Middle frontal gyrus (tissue), 1 donor: ENCODE measurements around the gene TPI1.

Experiments
- DNase-seq: peaks from one replicate; pipeline ENCODE4 v3.0.0-alpha.2; 2015; ENCODE audit warnings: low spot score; ENCODE audit errors: extremely low spot score

Gene TPI1

GRCh38 chr12:6828781-6829535, 38.4 kb upstream of the TPI1 start:
- no peak for DNase-seq

GRCh38 chr12:6829536-6830220, 37.7 kb upstream of the TPI1 start:
- no peak for DNase-seq

- DNase-seq, result no peak
Observed at GRCh38 chr12:6830286-6830890, 36.9 kb upstream of the TPI1 start.

GRCh38 chr12:6830999-6831398, 36.3 kb upstream of the TPI1 start:
- DNase-seq, result no peak

- no peak for DNase-seq
Observed at GRCh38 chr12:6831450-6831995, 35.8 kb upstream of the TPI1 start.

- DNase-seq, result no peak
Observed at GRCh38 chr12:6832125-6832524, 35.2 kb upstream of the TPI1 start.

- DNase-seq, result no peak
Observed at GRCh38 chr12:6833189-6833890, 34.0 kb upstream of the TPI1 start.

- no peak for DNase-seq
Observed at GRCh38 chr12:6834254-6834653, 33.1 kb upstream of the TPI1 start.

GRCh38 chr12:6834873-6835272, 32.5 kb upstream of the TPI1 start:
- DNase-seq, result no peak

GRCh38 chr12:6836851-6837250, 30.5 kb upstream of the TPI1 start:
- no peak for DNase-seq

- DNase-seq, result no peak
Observed at GRCh38 chr12:6837370-6838060, 29.8 kb upstream of the TPI1 start.

- no peak for DNase-seq
Observed at GRCh38 chr12:6838854-6839253, 28.5 kb upstream of the TPI1 start.

- no peak for DNase-seq
Observed at GRCh38 chr12:6839482-6840201, 27.7 kb upstream of the TPI1 start.

- DNase-seq, result no peak
Observed at GRCh38 chr12:6840330-6840729, 27.0 kb upstream of the TPI1 start.

- DNase-seq, result no peak
Observed at GRCh38 chr12:6840761-6841515, 26.4 kb upstream of the TPI1 start, which contains the start of gene GNB3. GNB3 (plus strand) TSS chr12:6840925; CDS start chr12:6841288, 363 bp downstream.

- DNase-seq, result no peak
Observed at GRCh38 chr12:6842075-6842474, 25.3 kb upstream of the TPI1 start.

- no peak for DNase-seq
Observed at GRCh38 chr12:6843118-6843902, 24.0 kb upstream of the TPI1 start.

- DNase-seq, result no peak
Observed at GRCh38 chr12:6845395-6845794, 21.9 kb upstream of the TPI1 start.
